OCI-LY7 (cell line): ENCODE results near the gene DAP3.
"Not testable (repeated sequence)": the region's sequence is repeated elsewhere in the genome, so short reads cannot be mapped to it uniquely, and the experiment has no call there.

ENCODE experiments used
- EZH2phosphoT487 ChIP-seq: fragments of 200-600 bp; sonication (generic); IDR thresholded peaks from 2 replicates; pipeline ENCODE4 v1.6.1; 2018; ENCODE audit warnings: low read depth, borderline replicate concordance, mild to moderate bottlenecking, mixed run types, antibody characterized with exemption, low read length, moderate library complexity, mixed read lengths
- TF ChIP-seq, protein P1 (sequence below): fragments of 200-600 bp; sonication (generic); conservative IDR thresholded peaks from 2 replicates; pipeline ENCODE4 v1.5.1; 2014; ENCODE audit warnings: mild to moderate bottlenecking, antibody characterized with exemption, low read length, moderate library complexity, mixed read lengths

GRCh38 chr1:155701675-155702074, 12.8 kb downstream of the DAP3 start:
- TF ChIP-seq, protein P1, sequence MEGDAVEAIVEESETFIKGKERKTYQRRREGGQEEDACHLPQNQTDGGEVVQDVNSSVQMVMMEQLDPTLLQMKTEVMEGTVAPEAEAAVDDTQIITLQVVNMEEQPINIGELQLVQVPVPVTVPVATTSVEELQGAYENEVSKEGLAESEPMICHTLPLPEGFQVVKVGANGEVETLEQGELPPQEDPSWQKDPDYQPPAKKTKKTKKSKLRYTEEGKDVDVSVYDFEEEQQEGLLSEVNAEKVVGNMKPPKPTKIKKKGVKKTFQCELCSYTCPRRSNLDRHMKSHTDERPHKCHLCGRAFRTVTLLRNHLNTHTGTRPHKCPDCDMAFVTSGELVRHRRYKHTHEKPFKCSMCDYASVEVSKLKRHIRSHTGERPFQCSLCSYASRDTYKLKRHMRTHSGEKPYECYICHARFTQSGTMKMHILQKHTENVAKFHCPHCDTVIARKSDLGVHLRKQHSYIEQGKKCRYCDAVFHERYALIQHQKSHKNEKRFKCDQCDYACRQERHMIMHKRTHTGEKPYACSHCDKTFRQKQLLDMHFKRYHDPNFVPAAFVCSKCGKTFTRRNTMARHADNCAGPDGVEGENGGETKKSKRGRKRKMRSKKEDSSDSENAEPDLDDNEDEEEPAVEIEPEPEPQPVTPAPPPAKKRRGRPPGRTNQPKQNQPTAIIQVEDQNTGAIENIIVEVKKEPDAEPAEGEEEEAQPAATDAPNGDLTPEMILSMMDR: not testable (repeated sequence)
- not testable (repeated sequence) for TF ChIP-seq EZH2phosphoT487
